Peyer's patch (tissue), 4 donors: ENCODE measurements around the gene SERPINA7. TPM values are rescaled to one million over a fixed set of nuclear protein-coding genes. Genes with fewer than 3 reads are reported as not detected.
"Not testable (repeated sequence)": the region's sequence is repeated elsewhere in the genome, so short reads cannot be mapped to it uniquely, and the experiment has no call there.

Source experiments
- DNase-seq, 3 donors: peaks; one replicate each; pipeline ENCODE4 v3.0.0-alpha.2; 2017 to 2019
- H3K27ac ChIP-seq, 4 donors: fragments of 200-600 bp; sonication (generic); one replicate each; pipeline ENCODE4 v1.5.1; 2016 to 2019
- H3K27me3 ChIP-seq, 2 donors: fragments of 200-600 bp; sonication (generic); one replicate each; pipeline ENCODE4 v1.5.1; 2019
- H3K36me3 ChIP-seq, 3 donors: fragments of 200-600 bp; sonication (generic); one replicate each; pipeline ENCODE4 v1.5.1; 2016 to 2019
- H3K4me1 ChIP-seq, 4 donors: fragments of 200-600 bp; sonication (generic); one replicate each; pipeline ENCODE4 v1.5.1; 2016 to 2019
- H3K4me3 ChIP-seq, 4 donors: fragments of 200-600 bp; sonication (generic); 1 replicate in 3 of 4; 2 replicates in 1 of 4; pipeline ENCODE4 v1.5.1; 2016 to 2019; ENCODE audit warnings: mild to moderate bottlenecking in 1 of 4
- H3K9me3 ChIP-seq, 4 donors: fragments of 200-600 bp; sonication (generic); one replicate each; pipeline ENCODE4 v1.5.1; 2016 to 2019; ENCODE audit warnings: mild to moderate bottlenecking in 1 of 4
- POLR2A ChIP-seq, 2 donors: fragments of 450-650 bp; IDR thresholded peaks; one replicate each; pipeline ENCODE4 v1.5.1; 2017; ENCODE audit warnings: antibody characterized with exemption in 2 of 2, mild to moderate bottlenecking in 2 of 2, moderate library complexity in 2 of 2
- total RNA-seq, 4 donors: library from RNA; depleted of rRNA; stranded (reverse); fragments of >200 nt; gene quantifications; one replicate each; pipeline ENCODE4 v1.1.0, GENCODE V29; 2016
- TF ChIP-seq, protein P1 (sequence below), 6 experiments: fragments of 450-650 bp in 4 of 6; fragments of 200-600 bp in 2 of 6; sonication (generic) in 1 of 6; IDR thresholded peaks; one replicate each; pipeline ENCODE4 v1.5.1; 2017 to 2019; ENCODE audit warnings: antibody characterized with exemption in 6 of 6, mild to moderate bottlenecking in 3 of 6, moderate library complexity in 1 of 6

SERPINA7 gene
- total RNA-seq, 4 donors from 2014 or later = not detected

DNA sequence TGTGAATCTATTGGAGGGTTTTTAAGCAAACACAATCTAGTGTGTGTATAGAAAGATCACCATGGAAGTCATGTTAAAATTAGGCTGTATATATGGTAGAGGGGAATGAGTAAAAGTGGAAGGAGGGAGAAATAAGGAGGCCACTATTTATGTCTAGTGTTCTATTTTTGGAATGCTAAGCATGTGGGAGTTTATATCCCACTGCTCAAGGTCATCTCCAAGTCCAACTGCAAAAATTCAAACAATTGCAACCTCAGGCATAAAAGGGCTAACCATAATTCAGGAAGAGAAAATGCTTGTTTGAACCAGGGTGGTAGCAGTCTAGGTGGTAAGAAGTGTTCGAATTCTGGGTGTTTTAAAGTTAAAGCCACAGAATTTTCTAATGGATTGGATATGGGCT, 39.2 kb downstream of the SERPINA7 start:
- Histone ChIP-seq H3K4me1 (no peaks in the 10 kb centered on the region), H3K27me3 (no peaks in the 10 kb centered on the region), H3K36me3 (no peaks in the 10 kb centered on the region), H3K27ac (no peak overlapping the region), H3K9me3 (no peaks in the 10 kb centered on the region), H3K4me3 (no peak overlapping the region)
- no peak for TF ChIP-seq POLR2A (IDR thresholded peaks at IDR 0.05)
- TF ChIP-seq, protein P1, sequence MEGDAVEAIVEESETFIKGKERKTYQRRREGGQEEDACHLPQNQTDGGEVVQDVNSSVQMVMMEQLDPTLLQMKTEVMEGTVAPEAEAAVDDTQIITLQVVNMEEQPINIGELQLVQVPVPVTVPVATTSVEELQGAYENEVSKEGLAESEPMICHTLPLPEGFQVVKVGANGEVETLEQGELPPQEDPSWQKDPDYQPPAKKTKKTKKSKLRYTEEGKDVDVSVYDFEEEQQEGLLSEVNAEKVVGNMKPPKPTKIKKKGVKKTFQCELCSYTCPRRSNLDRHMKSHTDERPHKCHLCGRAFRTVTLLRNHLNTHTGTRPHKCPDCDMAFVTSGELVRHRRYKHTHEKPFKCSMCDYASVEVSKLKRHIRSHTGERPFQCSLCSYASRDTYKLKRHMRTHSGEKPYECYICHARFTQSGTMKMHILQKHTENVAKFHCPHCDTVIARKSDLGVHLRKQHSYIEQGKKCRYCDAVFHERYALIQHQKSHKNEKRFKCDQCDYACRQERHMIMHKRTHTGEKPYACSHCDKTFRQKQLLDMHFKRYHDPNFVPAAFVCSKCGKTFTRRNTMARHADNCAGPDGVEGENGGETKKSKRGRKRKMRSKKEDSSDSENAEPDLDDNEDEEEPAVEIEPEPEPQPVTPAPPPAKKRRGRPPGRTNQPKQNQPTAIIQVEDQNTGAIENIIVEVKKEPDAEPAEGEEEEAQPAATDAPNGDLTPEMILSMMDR (IDR thresholded peaks at IDR 0.05) = no peak
- DNase-seq = no peak

DNA sequence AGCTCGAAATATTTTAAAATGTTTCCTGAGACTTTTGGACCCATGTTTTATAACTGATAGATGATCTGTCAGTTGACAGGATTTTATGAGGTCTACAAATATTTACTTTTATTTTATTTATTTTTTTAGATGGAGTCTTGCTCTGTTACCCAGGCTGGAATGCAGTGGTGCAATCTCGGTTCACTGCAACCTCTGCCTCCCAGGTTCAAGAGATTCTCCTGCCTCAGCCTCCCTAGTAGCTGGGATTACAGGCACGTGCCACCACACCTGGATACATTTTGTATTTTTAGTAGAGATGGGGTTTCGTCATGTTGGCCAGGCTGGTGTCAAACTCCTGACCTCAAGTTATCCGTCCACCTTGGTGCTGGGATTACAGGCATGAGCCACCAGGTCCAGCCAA, 50.0 kb downstream of the SERPINA7 start:
- not testable (repeated sequence) for H3K4me3 ChIP-seq, H3K36me3 ChIP-seq, DNase-seq, H3K27ac ChIP-seq, H3K4me1 ChIP-seq, H3K9me3 ChIP-seq, H3K27me3 ChIP-seq

Other genes starting within 250 kb of the SERPINA7 start
- gene NRK, start 216.2 kb downstream of the SERPINA7 start, total RNA-seq = 1 to 10 TPM in 1 of 4 donors, under 1 TPM in 1, not detected in 2; 0.53 to 1.7 TPM
- under 1 TPM in 1 of 4 donors, not detected in 3; 0.35 TPM for gene PWWP3B, start 129.6 kb upstream of the SERPINA7 start, total RNA-seq